Colonic mucosa (tissue), 4 donors: Measurements from ENCODE around the gene TMEM260. TPM values are rescaled to one million over a fixed set of nuclear protein-coding genes. Genes with fewer than 3 reads are reported as not detected.

Experiments used
- DNase-seq: peaks from one replicate; pipeline ENCODE4 v3.0.0-alpha.2; 2020
- H3K27ac ChIP-seq: fragments of 200-600 bp; one replicate; pipeline ENCODE4 v1.8.0; 2021
- H3K27me3 ChIP-seq: fragments of 200-600 bp; one replicate; pipeline ENCODE4 v1.8.0; 2021
- H3K36me3 ChIP-seq: fragments of 200-600 bp; one replicate; pipeline ENCODE4 v1.8.0; 2021
- H3K4me1 ChIP-seq: fragments of 200-600 bp; one replicate; pipeline ENCODE4 v1.8.0; 2021; ENCODE audit warnings: mild to moderate bottlenecking
- H3K4me3 ChIP-seq: fragments of 200-600 bp; one replicate; pipeline ENCODE4 v1.8.0; 2021
- H3K9ac ChIP-seq, 2 donors: one replicate each; pipeline ENCODE4 v1.7.0; 2013; ENCODE audit warnings: control low read depth in 2 of 2, low read depth in 2 of 2, low read length in 2 of 2
- H3K9me3 ChIP-seq: fragments of 200-600 bp; one replicate; pipeline ENCODE4 v1.8.0; 2021
- CTCF ChIP-seq: fragments of 200-600 bp; IDR thresholded peaks from one replicate; pipeline ENCODE4 v1.8.0; 2022; ENCODE audit warnings: antibody characterized with exemption, mild to moderate bottlenecking
- intact Hi-C: fragments of 100-400 bp; cut with DNase I; formaldehyde crosslinking; loops from one replicate; pipeline ENCODE4 v1.14.1; 2022
- total RNA-seq, 2 donors: library from RNA; stranded (reverse); fragmentation: NEBNext Ultra II Directional in 1 of 2; extraction: Animal tissue kit (Norgen Biotek cat#: 25700) in 1 of 2; gene quantifications; one replicate each; pipeline ENCODE4 v1.2.1, GENCODE V29; 2021
- donor health status: healthy.
- donor health status: DM: no; HTN: no; CAD: no.
- donor health status: DM: no; HTN: no; CAD: no.

Gene TMEM260
- total RNA-seq, 2 donors from 2014 or later = 21.1 to 21.5 TPM

GRCh38 chr14:56659378-56659777 is 79.8 kb downstream of the TMEM260 start:
- Histone ChIP-seq H3K4me3 (no peak overlapping the region), H3K9ac (no peak overlapping the region), H3K9me3 (no peaks in the 10 kb centered on the region), H3K36me3 (no peaks in the 10 kb centered on the region), H3K27me3 (no peaks in the 10 kb centered on the region), H3K4me1 (no peaks in the 10 kb centered on the region), H3K27ac (no peak overlapping the region)
- intact Hi-C loops = loop anchor here (10.0 kb wide), 1 partner anchor 405 kb away; no protein-coding TSS in a partner anchor
- TF ChIP-seq CTCF = no peak
- no peak for DNase-seq

GRCh38 chr14:56659964-56660551 is 80.5 kb downstream of the TMEM260 start:
- no peaks in the 10 kb centered on the region for H3K27me3 ChIP-seq
- H3K27ac ChIP-seq = no peak overlapping the region
- DNase-seq = no peak
- no peaks in the 10 kb centered on the region for H3K4me1 ChIP-seq
- no peaks in the 10 kb centered on the region for H3K36me3 ChIP-seq
- peak; percentile 43 for TF ChIP-seq CTCF
- no peak overlapping the region for H3K9ac ChIP-seq
- intact Hi-C loops = loop anchor here (5.0 to 10.0 kb wide), 2 partner anchors 212 to 405 kb away; no protein-coding TSS in a partner anchor
- H3K4me3 ChIP-seq = no peak overlapping the region
- H3K9me3 ChIP-seq = no peaks in the 10 kb centered on the region

DNA sequence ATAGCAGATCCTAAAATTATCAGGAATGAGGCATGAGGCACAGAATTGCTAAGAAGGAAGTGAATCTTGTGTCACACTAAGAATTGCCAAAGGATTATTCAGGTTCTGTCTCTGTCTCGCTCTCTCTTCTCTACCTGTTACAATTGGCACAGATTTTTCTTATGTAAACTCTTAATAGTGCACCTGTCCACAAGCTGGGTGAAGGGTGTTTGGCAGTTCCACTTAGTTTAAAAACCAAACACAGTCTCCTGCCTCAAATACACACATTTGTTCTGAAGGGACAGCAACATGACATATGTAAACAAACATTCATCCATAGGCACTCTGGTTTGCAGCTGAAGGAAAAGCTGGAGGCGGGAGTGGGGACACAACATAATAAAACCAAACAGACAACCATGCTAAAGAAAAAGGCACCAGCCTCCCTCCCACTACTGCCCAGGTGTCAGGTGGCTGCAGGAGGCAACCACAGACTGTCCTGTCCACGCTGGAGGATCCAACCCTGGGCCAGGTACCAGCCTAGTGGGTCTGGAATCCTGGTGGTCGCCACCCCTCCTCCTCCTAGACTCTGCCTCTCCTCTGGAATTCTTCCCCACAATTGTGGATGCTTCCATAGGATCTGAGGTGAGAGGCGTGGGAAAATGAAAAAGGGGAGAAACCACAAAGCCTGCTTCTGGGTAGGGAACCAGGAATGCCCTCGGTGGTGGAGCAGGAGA is 81.2 kb downstream of the TMEM260 start:
- H3K36me3 ChIP-seq = no peaks in the 10 kb centered on the region
- no peak overlapping the region for H3K9ac ChIP-seq
- no peak for DNase-seq
- H3K27ac ChIP-seq = no peak overlapping the region
- H3K4me3 ChIP-seq = no peak overlapping the region
- H3K27me3 ChIP-seq = no peaks in the 10 kb centered on the region
- no peak for TF ChIP-seq CTCF
- no peaks in the 10 kb centered on the region for H3K9me3 ChIP-seq
- intact Hi-C loops = loop anchor here (5.0 kb wide), 1 partner anchor 211 kb away; no protein-coding TSS in a partner anchor
- no peaks in the 10 kb centered on the region for H3K4me1 ChIP-seq

DNA sequence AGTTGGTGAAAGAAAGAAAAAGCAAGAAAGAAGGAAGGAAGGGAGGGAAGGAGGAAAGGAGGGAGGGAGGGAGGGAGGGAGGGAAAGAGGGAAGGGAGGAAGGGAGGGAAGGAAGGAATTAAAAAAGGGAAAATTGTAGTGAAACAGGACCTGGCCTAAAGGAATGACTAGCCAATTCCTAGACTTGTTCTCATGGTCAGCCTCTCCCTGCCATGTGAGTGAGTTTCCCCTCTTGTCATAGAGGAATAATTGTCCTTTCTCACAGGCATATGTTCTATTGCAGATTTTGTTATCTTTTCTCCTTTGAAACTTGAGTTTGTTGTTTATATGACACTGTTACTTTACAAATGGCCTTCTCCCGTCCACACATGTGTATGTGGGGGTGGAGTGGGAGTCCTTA is 81.9 kb downstream of the TMEM260 start:
- H3K36me3 ChIP-seq = no peaks in the 10 kb centered on the region
- H3K27ac ChIP-seq = no peak overlapping the region
- no peaks in the 10 kb centered on the region for H3K9me3 ChIP-seq
- no peak for DNase-seq
- H3K4me3 ChIP-seq = no peak overlapping the region
- TF ChIP-seq CTCF = no peak
- no peaks in the 10 kb centered on the region for H3K27me3 ChIP-seq
- no peaks in the 10 kb centered on the region for H3K4me1 ChIP-seq
- intact Hi-C loops = loop anchor here (5.0 kb wide), 1 partner anchor 211 kb away; no protein-coding TSS in a partner anchor
- H3K9ac ChIP-seq = no peak overlapping the region

GRCh38 chr14:56664811-56665421 is 85.3 kb downstream of the TMEM260 start:
- TF ChIP-seq CTCF = no peak
- Histone ChIP-seq H3K4me1 (no peaks in the 10 kb centered on the region), H3K27me3 (no peaks in the 10 kb centered on the region), H3K9ac (no peak overlapping the region), H3K4me3 (no peak overlapping the region), H3K36me3 (no peaks in the 10 kb centered on the region), H3K9me3 (no peaks in the 10 kb centered on the region), H3K27ac (no peak overlapping the region)
- intact Hi-C loops = loop anchor here (5.0 kb wide), 1 partner anchor 207 kb away; no protein-coding TSS in a partner anchor
- DNase-seq = no peak
